ENCODE measurements around the gene KLHDC7B.

Gene KLHDC7B

DNA sequence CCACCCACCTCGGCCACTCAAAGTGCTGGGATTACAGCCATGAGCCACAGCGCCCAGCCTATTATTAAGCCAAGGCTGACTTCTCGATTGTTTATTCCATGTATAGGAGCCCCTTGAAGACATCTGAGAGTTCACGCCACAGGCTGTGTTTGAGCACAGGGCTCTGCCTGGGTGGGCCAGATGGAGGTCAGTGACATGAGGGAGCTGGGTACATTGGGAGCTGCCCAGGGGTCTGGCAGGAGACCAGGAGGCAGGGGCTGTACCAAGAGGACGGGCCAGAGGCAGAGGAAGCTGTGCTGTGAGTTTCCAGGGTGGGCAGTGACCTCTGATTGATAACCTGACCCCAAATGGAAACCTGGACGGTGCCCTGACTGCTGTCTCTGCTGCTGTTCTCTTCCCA is 43.6 kb upstream of the KLHDC7B start:
- Histone ChIP-seq H3K36me3 (replicated peaks; ENCODE audit: low read depth, low read length) (no peaks in the 10 kb centered on the region), H3K4me2 (ENCODE audit: low read length) (no peak overlapping the region), H3K4me1 (ENCODE audit: low read length) (peaks cover 5% of the 10 kb centered on the region; the same call in 1 of the 2 replicates), H4K20me1 (ENCODE audit: insufficient read depth, low read length) (no peaks in the 10 kb centered on the region), H2AFZ (ENCODE audit: low read depth, low read length) (no peak overlapping the region), H3K79me2 (ENCODE audit: low read length) (peaks cover 10% of the 10 kb centered on the region), H3K9me3 (ENCODE audit: insufficient read depth, low read length) (no peaks in the 10 kb centered on the region), H3K27ac (ENCODE audit: low read length) (no peak overlapping the region), H3K4me3 (ENCODE audit: low read length) (no peak overlapping the region), H3K27me3 (ENCODE audit: low read depth, low read length) (no peaks in the 10 kb centered on the region), H3K9ac (ENCODE audit: low read length) (no peak overlapping the region)
- TF ChIP-seq, protein P1, sequence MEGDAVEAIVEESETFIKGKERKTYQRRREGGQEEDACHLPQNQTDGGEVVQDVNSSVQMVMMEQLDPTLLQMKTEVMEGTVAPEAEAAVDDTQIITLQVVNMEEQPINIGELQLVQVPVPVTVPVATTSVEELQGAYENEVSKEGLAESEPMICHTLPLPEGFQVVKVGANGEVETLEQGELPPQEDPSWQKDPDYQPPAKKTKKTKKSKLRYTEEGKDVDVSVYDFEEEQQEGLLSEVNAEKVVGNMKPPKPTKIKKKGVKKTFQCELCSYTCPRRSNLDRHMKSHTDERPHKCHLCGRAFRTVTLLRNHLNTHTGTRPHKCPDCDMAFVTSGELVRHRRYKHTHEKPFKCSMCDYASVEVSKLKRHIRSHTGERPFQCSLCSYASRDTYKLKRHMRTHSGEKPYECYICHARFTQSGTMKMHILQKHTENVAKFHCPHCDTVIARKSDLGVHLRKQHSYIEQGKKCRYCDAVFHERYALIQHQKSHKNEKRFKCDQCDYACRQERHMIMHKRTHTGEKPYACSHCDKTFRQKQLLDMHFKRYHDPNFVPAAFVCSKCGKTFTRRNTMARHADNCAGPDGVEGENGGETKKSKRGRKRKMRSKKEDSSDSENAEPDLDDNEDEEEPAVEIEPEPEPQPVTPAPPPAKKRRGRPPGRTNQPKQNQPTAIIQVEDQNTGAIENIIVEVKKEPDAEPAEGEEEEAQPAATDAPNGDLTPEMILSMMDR (IDR thresholded peaks at IDR 0.05; ENCODE audit: low read depth, low read length): no peak
- TF ChIP-seq EZH2phosphoT487 (IDR thresholded peaks at IDR 0.05; ENCODE audit: low read depth): no peak

DNA sequence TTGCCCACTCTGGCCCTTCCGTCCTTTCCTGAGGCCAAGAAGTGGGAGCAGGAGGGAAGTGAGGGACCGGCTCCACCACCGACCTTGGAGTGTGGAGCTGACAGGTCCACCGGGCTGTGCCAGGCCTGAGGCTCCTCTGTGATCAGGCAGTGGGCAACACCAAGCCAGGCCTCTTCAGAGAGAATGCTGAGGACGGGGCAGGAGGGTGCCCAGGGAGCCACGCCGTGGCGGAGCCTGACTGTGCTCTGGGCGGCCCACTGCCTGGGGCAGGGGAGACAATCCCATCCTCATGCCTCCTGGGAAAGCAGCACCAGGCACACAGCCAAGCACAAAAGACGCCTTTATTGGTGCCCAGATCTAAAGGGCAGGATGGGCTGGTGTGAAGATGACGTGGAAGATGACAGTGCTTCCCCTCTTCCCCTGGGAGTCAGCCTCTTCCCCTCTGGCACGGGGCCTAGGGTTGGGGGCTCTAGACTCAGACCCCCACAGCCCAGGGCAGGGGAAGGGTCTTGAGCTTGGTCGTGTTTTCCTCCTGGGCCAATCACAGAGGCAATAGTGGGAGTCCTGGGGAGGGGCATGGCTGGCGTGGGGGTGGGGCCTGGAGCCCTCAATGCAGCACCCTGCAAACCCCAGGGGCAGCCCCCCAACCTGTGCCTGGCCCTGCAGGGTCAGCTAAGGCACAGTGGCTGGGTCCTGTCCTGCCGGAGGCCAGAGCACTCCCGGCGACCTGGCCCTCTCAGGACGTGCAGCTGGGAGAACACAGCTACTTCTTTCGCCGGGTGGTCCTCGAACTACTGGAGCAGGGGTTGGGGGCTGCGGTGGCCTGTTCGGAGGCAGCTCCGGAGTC is 42.8 kb upstream of the KLHDC7B start:
- Histone ChIP-seq H2AFZ (ENCODE audit: low read depth, low read length) (no peak overlapping the region), H3K4me3 (ENCODE audit: low read length) (no peak overlapping the region), H3K9ac (ENCODE audit: low read length) (no peak overlapping the region), H3K4me2 (ENCODE audit: low read length) (no peak overlapping the region), H3K79me2 (ENCODE audit: low read length) (peaks cover 13% of the 10 kb centered on the region), H3K27ac (ENCODE audit: low read length) (no peak overlapping the region), H3K27me3 (ENCODE audit: low read depth, low read length) (no peaks in the 10 kb centered on the region), H3K9me3 (ENCODE audit: insufficient read depth, low read length) (no peaks in the 10 kb centered on the region), H4K20me1 (ENCODE audit: insufficient read depth, low read length) (no peaks in the 10 kb centered on the region), H3K36me3 (replicated peaks; ENCODE audit: low read depth, low read length) (no peaks in the 10 kb centered on the region), H3K4me1 (ENCODE audit: low read length) (peaks cover 5% of the 10 kb centered on the region; the same call in 1 of the 2 replicates)
- TF ChIP-seq, protein P1 (IDR thresholded peaks at IDR 0.05; ENCODE audit: low read depth, low read length): no peak
- no peak for TF ChIP-seq EZH2phosphoT487 (IDR thresholded peaks at IDR 0.05; ENCODE audit: low read depth)

DNA sequence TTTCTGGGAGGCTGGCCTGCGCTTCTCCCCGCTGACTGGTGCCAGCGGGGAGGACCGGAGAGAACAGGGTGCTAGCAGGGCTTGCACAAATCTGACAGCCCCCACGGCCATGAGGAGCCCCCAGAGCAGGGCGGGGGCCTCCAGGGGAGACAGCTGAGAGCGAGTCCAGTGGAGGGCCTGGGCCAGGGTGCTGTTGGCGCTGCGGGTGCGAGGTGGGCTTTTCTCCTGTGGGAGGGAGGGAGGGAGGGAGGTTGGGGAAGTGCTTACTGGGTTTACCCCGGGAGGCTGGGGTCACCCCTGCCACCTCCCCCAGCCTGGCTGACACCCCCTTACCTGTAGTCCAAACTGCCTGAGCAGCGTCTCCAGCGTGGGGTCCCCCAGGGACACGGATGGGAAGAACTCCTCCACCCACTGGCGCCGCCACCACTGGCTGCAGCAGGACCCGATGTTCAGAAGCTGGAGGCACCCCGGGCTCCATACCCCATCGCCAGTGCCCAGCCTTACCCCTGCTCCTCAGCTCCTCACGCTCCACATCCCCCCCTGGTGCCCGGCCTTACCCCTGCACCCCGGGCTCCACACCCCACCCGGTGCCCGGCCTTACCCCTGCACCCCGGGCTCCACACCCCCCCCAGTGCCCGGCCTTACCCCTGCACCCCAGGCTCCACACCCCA is 42.1 kb upstream of the KLHDC7B start:
- no peak for TF ChIP-seq EZH2phosphoT487 (IDR thresholded peaks at IDR 0.05; ENCODE audit: low read depth)
- TF ChIP-seq, protein P1 (IDR thresholded peaks at IDR 0.05; ENCODE audit: low read depth, low read length): 0 out of 2 replicates have a peak, but pooled peaks have one; percentile 7
- no peak overlapping the region for H3K9ac ChIP-seq (ENCODE audit: low read length)
- H3K4me3 ChIP-seq (ENCODE audit: low read length): no peak overlapping the region
- no peaks in the 10 kb centered on the region for H3K9me3 ChIP-seq (ENCODE audit: insufficient read depth, low read length)
- H3K4me1 ChIP-seq (ENCODE audit: low read length): peaks cover 5% of the 10 kb centered on the region; the same call in 1 of the 2 replicates
- H4K20me1 ChIP-seq (ENCODE audit: insufficient read depth, low read length): 0 out of 2 replicates have a peak, but pooled peaks cover under 1% of the 10 kb centered on the region
- H3K36me3 ChIP-seq (replicated peaks; ENCODE audit: low read depth, low read length): no peaks in the 10 kb centered on the region
- peaks cover 16% of the 10 kb centered on the region for H3K79me2 ChIP-seq (ENCODE audit: low read length)
- no peak overlapping the region for H3K4me2 ChIP-seq (ENCODE audit: low read length)
- H3K27me3 ChIP-seq (ENCODE audit: low read depth, low read length): no peaks in the 10 kb centered on the region
- no peak overlapping the region for H2AFZ ChIP-seq (ENCODE audit: low read depth, low read length)
- no peak overlapping the region for H3K27ac ChIP-seq (ENCODE audit: low read length)

Data from OCI-LY3 (cell line).